Bronchial epithelial cell (primary cell): ENCODE measurements around the gene FLNB. TPM values are rescaled to one million over a fixed set of nuclear protein-coding genes. Genes with fewer than 3 reads are reported as not detected.

Source experiments
- DNase-seq: peaks from one replicate; pipeline ENCODE4 v3.0.0-alpha.2; 2010; ENCODE audit warnings: low read depth
- FAIRE-seq: peaks from 2 replicates; lab custom pipeline; 2011; peaks lifted over from hg19 to GRCh38; lab: Jason Lieb, UNC
- H3K27me3 ChIP-seq: 2 replicates; pipeline ENCODE4 v1.5.1; 2011; ENCODE audit warnings: low read length; ENCODE audit not compliant: control insufficient read depth, insufficient read depth
- H3K36me3 ChIP-seq: 2 replicates; pipeline ENCODE4 v1.5.1; 2011; ENCODE audit warnings: low read length; ENCODE audit not compliant: control insufficient read depth, insufficient read depth
- H3K4me3 ChIP-seq: 2 replicates; pipeline ENCODE4 v1.5.1; 2011; ENCODE audit warnings: mild to moderate bottlenecking, low read depth, low read length, control low read depth
- total RNA-seq: library from RNA; depleted of rRNA; stranded (reverse); fragments of >200 nt; gene quantifications from 2 replicates; pipeline ENCODE4 v1.2.1, GENCODE V29; 2014
- TF ChIP-seq, protein P1 (sequence below): IDR thresholded peaks from 2 replicates; pipeline ENCODE4 v1.5.1; 2011; ENCODE audit warnings: mild to moderate bottlenecking, moderate library complexity, low read length, control low read depth, inconsistent platforms; ENCODE audit not compliant: insufficient read depth, severe bottlenecking

FLNB gene
- total RNA-seq, 1 donor from 2014 or later = 822 TPM

- TF ChIP-seq, protein P1, sequence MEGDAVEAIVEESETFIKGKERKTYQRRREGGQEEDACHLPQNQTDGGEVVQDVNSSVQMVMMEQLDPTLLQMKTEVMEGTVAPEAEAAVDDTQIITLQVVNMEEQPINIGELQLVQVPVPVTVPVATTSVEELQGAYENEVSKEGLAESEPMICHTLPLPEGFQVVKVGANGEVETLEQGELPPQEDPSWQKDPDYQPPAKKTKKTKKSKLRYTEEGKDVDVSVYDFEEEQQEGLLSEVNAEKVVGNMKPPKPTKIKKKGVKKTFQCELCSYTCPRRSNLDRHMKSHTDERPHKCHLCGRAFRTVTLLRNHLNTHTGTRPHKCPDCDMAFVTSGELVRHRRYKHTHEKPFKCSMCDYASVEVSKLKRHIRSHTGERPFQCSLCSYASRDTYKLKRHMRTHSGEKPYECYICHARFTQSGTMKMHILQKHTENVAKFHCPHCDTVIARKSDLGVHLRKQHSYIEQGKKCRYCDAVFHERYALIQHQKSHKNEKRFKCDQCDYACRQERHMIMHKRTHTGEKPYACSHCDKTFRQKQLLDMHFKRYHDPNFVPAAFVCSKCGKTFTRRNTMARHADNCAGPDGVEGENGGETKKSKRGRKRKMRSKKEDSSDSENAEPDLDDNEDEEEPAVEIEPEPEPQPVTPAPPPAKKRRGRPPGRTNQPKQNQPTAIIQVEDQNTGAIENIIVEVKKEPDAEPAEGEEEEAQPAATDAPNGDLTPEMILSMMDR = no peak
- Histone ChIP-seq H3K4me3 (no peak overlapping the region), H3K27me3 (no peaks in the 10 kb centered on the region), H3K36me3 (no peaks in the 10 kb centered on the region)
- DNase-seq (no peak), FAIRE-seq (no peak)
Observed at GRCh38 chr3:58218904-58219303, 210.7 kb downstream of the FLNB start.

Other genes with a start within 250 kb of the FLNB start
- gene DNASE1L3, start 202.6 kb downstream of the FLNB start, total RNA-seq = 2.3 TPM in 1 of 2 replicates, not detected in the other
- 7.1 and 11.6 TPM in 2 replicates for gene ABHD6, start 229.4 kb downstream of the FLNB start, total RNA-seq